ENCODE measurements around the gene ZHX3. TPM values are rescaled to one million over a fixed set of nuclear protein-coding genes. Genes with fewer than 3 reads are reported as not detected.

Gene ZHX3
- total and polyA plus RNA-seq, 2 of the 13 experiments (the other 11 are each of a cell fraction or from before 2014, with no cell fraction given) = 8.4 to 11.7 TPM

DNA sequence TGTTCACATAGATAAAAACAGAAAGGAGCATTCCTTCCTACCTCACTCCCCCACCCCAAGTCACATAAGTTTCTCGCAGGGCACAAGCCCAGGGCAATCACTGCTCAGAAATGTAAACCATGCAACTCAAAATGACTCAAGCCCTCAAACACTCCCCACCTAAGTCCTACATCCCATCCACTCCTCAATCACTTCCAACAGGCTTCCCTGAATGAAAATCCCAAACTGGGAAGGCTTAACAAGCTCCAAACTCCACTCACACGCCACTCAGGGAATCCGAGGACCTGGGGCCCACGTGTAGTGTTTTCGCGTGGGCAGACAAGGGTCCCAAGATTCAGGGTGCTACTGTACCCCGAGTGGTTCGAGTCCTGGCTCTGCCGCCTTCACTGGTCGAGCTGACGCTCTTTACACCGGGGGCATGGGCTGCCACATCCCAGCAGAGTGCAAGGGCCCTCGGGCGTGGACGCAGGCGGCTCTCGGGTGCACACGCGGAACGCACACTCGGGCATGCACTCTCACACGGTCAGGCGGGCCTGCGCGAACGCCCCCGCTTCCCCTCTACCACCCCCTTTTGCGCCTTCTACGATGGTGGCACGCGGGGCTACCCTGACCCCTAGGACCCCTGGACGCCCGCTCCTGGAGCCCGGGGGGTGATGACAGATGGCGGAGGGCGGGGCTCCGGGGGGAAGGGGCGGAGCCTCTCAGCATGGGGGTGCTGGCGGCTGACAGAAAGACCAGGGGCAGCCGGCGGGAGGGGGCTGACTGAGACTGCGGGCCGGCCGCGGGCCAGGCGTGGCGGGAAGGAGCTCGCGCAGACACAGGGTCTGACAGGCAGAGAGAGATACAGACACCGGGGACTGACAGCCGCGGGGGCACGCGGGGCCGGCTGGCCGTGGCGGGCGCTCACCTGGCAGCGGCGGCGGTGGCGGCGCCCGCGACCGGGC is 657 bp downstream of the ZHX3 start (continued):
- TF ChIP-seq, protein P1, sequence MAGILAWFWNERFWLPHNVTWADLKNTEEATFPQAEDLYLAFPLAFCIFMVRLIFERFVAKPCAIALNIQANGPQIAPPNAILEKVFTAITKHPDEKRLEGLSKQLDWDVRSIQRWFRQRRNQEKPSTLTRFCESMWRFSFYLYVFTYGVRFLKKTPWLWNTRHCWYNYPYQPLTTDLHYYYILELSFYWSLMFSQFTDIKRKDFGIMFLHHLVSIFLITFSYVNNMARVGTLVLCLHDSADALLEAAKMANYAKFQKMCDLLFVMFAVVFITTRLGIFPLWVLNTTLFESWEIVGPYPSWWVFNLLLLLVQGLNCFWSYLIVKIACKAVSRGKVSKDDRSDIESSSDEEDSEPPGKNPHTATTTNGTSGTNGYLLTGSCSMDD (CRISPR knock-in tag; IDR thresholded peaks at IDR 0.05) = 0 out of 2 replicates have a peak, but pooled peaks have one; percentile 16
- TF ChIP-seq CBX5 (CRISPR knock-in tag; IDR thresholded peaks at IDR 0.05; ENCODE audit: borderline replicate concordance) = no peak
- TF ChIP-seq HNRNPUL1 (IDR thresholded peaks at IDR 0.05; ENCODE audit: low read depth, low read length) = no peak
- no peak for TF ChIP-seq ZFP62 (CRISPR knock-in tag; IDR thresholded peaks at IDR 0.05)
- no peak for TF ChIP-seq PRPF4 (IDR thresholded peaks at IDR 0.05; ENCODE audit: low read depth, low read length, poor library complexity, severe bottlenecking)
- TF ChIP-seq ZNF672 (CRISPR knock-in tag; IDR thresholded peaks at IDR 0.05) = peak; percentile 90; the same call in 1 of the 2 replicates
- TF ChIP-seq, protein P2, sequence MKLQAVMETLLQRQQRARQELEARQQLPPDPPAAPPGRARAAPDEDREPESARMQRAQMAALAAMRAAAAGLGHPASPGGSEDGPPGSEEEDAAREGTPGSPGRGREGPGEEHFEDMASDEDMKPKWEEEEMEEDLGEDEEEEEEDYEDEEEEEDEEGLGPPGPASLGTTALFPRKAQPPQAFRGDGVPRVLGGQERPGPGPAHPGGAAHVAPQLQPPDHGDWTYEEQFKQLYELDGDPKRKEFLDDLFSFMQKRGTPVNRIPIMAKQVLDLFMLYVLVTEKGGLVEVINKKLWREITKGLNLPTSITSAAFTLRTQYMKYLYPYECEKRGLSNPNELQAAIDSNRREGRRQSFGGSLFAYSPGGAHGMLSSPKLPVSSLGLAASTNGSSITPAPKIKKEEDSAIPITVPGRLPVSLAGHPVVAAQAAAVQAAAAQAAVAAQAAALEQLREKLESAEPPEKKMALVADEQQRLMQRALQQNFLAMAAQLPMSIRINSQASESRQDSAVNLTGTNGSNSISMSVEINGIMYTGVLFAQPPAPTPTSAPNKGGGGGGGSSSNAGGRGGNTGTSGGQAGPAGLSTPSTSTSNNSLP (IDR thresholded peaks at IDR 0.05; ENCODE audit: low read depth, low read length) = no peak
- peak; percentile 44 for TF ChIP-seq TAF15 (IDR thresholded peaks at IDR 0.05; ENCODE audit: low read depth, low read length, poor library complexity, severe bottlenecking)
- TF ChIP-seq, protein P3, sequence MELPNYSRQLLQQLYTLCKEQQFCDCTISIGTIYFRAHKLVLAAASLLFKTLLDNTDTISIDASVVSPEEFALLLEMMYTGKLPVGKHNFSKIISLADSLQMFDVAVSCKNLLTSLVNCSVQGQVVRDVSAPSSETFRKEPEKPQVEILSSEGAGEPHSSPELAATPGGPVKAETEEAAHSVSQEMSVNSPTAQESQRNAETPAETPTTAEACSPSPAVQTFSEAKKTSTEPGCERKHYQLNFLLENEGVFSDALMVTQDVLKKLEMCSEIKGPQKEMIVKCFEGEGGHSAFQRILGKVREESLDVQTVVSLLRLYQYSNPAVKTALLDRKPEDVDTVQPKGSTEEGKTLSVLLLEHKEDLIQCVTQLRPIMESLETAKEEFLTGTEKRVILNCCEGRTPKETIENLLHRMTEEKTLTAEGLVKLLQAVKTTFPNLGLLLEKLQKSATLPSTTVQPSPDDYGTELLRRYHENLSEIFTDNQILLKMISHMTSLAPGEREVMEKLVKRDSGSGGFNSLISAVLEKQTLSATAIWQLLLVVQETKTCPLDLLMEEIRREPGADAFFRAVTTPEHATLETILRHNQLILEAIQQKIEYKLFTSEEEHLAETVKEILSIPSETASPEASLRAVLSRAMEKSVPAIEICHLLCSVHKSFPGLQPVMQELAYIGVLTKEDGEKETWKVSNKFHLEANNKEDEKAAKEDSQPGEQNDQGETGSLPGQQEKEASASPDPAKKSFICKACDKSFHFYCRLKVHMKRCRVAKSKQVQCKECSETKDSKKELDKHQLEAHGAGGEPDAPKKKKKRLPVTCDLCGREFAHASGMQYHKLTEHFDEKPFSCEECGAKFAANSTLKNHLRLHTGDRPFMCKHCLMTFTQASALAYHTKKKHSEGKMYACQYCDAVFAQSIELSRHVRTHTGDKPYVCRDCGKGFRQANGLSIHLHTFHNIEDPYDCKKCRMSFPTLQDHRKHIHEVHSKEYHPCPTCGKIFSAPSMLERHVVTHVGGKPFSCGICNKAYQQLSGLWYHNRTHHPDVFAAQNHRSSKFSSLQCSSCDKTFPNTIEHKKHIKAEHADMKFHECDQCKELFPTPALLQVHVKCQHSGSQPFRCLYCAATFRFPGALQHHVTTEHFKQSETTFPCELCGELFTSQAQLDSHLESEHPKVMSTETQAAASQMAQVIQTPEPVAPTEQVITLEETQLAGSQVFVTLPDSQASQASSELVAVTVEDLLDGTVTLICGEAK (IDR thresholded peaks at IDR 0.05) = no peak
- TF ChIP-seq, protein P3 (CRISPR knock-in tag; IDR thresholded peaks at IDR 0.05) = no peak
- peak; percentile 18; the same call in 1 of the 2 replicates for TF ChIP-seq ETV5 (CRISPR knock-in tag; IDR thresholded peaks at IDR 0.05; ENCODE audit: borderline replicate concordance)
- peak; percentile 76; the same call in 1 of the 2 replicates for TF ChIP-seq ZMYM4 (CRISPR knock-in tag; IDR thresholded peaks at IDR 0.05)
- no peak for TF ChIP-seq GATA4 (IDR thresholded peaks at IDR 0.05; ENCODE audit: borderline replicate concordance, low read depth)
- TF ChIP-seq JDP2 (CRISPR knock-in tag; IDR thresholded peaks at IDR 0.05; ENCODE audit: borderline replicate concordance) = no peak; the same call in 1 of the 2 replicates
- TF ChIP-seq REL (CRISPR knock-in tag; conservative IDR thresholded peaks at IDR 0.05) = peak; percentile 82
- 0 out of 2 replicates have a peak, but pooled peaks have one; percentile 72 for TF ChIP-seq SALL2 (CRISPR knock-in tag; IDR thresholded peaks at IDR 0.05)
- no peak; the same call in 1 of the 2 replicates for TF ChIP-seq KLF9 (CRISPR knock-in tag; IDR thresholded peaks at IDR 0.05; ENCODE audit: low read depth)
- no peak for TF ChIP-seq MIXL1 (CRISPR knock-in tag; IDR thresholded peaks at IDR 0.05)
